Adrenal gland (tissue), 12 donors: Measurements from ENCODE around the gene ANO4. TPM values are rescaled to one million over a fixed set of nuclear protein-coding genes. Genes with fewer than 3 reads are reported as not detected.

Experiments used
- DNase-seq, 7 donors: peaks; one replicate each; pipeline ENCODE4 v3.0.0-alpha.2; 2019 to 2020
- H3K27ac ChIP-seq, 5 donors: fragments of 200-600 bp; sonication (generic) in 4 of 5; 1 replicate in 3 of 5; 2 replicates in 2 of 5; pipeline versions ENCODE4 v1.5.1 to v1.8.0; 2016 to 2020; ENCODE audit warnings: mild to moderate bottlenecking in 1 of 5
- H3K27me3 ChIP-seq: fragments of 200-600 bp; 2 replicates; pipeline ENCODE4 v1.8.0; 2021
- H3K36me3 ChIP-seq, 2 donors: fragments of 200-600 bp; replicated peaks in 1 of 2; 1 replicate in 1 of 2; 2 replicates in 1 of 2; pipeline versions ENCODE4 v1.5.1 to v1.8.0; 2018 to 2022
- H3K4me1 ChIP-seq, 2 donors: fragments of 200-600 bp; replicated peaks in 1 of 2; 1 replicate in 1 of 2; 2 replicates in 1 of 2; pipeline versions ENCODE4 v1.5.1 to v1.8.0; 2018 to 2021
- H3K4me3 ChIP-seq, 4 donors: fragments of 200-600 bp; sonication (generic) in 3 of 4; one replicate each; pipeline ENCODE4 v1.5.1; 2016 to 2018
- H3K9me3 ChIP-seq, 3 donors: fragments of 200-600 bp; sonication (generic) in 1 of 3; replicated peaks in 1 of 3; 1 replicate in 2 of 3; 2 replicates in 1 of 3; pipeline versions ENCODE4 v1.5.1 to v1.8.0; 2016 to 2021
- POLR2A ChIP-seq, 2 donors: fragments of 450-650 bp; IDR thresholded peaks; one replicate each; pipeline ENCODE4 v1.6.1; 2017; ENCODE audit warnings: antibody characterized with exemption in 2 of 2, mild to moderate bottlenecking in 2 of 2, moderate library complexity in 1 of 2
- WGBS, 4 donors: extraction: QIAGEN DNeasy Blood & Tissue Kit in 2 of 4; methylation state at CpG; one replicate each; pipeline versions ENCODE4 v1.1.5 to v1.1.7; 2013 to 2017; 5-methylcytosine and 5-hydroxymethylcytosine counted together
- intact Hi-C, 2 donors: fragments of 100-400 bp; cut with DNase I; formaldehyde crosslinking; loops; one replicate each; pipeline versions ENCODE4 v1.14.1 to v1.15.0; 2022 to 2023
- polyA plus RNA-seq, 3 donors: library from polyadenylated mRNA; stranded (reverse); fragments of 200-250 nt in 2 of 3; fragments of 350-450 nt in 1 of 3; fragmentation: Illumina TruSeq in 1 of 3; extraction: RNeasy Lipid Tissue Mini Kit (QIAGEN cat#74804) in 1 of 3; gene quantifications; one replicate each; pipeline ENCODE4 v1.2.3, GENCODE V29; 2013 to 2014
- total RNA-seq, 9 donors: library from RNA; depleted of rRNA in 4 of 9; stranded (reverse); fragments of >200 nt in 4 of 9; fragments of 120-200 nt in 1 of 9; fragmentation: NEBNext Ultra II Directional in 1 of 9; extraction: Animal tissue kit (Norgen Biotek cat#: 25700) in 1 of 9; gene quantifications; one replicate each; pipeline versions ENCODE4 v1.1.0 to v1.2.4, GENCODE V29; 2013 to 2023
- TF ChIP-seq, protein P1 (sequence below), 6 experiments: fragments of 450-650 bp in 4 of 6; fragments of 200-600 bp in 2 of 6; sonication (generic) in 1 of 6; IDR thresholded peaks; 1 replicate in 5 of 6; 2 replicates in 1 of 6; pipeline versions ENCODE4 v1.5.1 to v1.8.0; 2016 to 2021; ENCODE audit warnings: antibody characterized with exemption in 6 of 6, mild to moderate bottlenecking in 2 of 6, moderate library complexity in 1 of 6
- donor health status: healthy with polysubstance abuse.
- donor health status: Bipolar disorder and iron deficiency.
- donor health status: DM: yes; HTN: yes; CAD: no.
- donor health status: DM: no; HTN: no; CAD: no.
- donor health status: DM: no; HTN: no; CAD: no.
- donor health status: DM: yes; HTN: yes; CAD: no.

Gene ANO4
- total and polyA plus RNA-seq, 12 donors: 5.6 to 37.4 (median 10.2) TPM

DNA sequence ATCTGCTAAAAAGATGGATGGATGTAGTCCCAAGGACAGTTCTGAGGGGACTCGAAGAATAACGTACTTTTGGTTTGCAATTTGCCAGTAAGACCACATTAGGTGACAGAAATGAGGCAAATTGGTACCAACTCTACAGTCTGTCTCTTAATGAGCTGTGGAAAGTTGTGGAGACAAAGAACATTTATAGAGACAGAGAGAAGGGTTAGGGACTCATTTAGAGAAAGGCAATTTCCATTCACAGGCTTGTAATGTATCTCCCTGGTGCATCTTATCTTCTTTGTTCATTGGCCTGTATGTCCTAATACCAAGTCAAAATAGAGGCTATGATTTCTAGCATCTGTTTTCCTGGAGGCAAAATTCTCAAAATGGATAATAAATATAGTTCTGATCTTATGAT lies 177.5 kb downstream of the ANO4 start:
- intact Hi-C loops: no loop called here
- no peak for DNase-seq
- no peaks in the 10 kb centered on the region for H3K4me1 ChIP-seq
- TF ChIP-seq, protein P1, sequence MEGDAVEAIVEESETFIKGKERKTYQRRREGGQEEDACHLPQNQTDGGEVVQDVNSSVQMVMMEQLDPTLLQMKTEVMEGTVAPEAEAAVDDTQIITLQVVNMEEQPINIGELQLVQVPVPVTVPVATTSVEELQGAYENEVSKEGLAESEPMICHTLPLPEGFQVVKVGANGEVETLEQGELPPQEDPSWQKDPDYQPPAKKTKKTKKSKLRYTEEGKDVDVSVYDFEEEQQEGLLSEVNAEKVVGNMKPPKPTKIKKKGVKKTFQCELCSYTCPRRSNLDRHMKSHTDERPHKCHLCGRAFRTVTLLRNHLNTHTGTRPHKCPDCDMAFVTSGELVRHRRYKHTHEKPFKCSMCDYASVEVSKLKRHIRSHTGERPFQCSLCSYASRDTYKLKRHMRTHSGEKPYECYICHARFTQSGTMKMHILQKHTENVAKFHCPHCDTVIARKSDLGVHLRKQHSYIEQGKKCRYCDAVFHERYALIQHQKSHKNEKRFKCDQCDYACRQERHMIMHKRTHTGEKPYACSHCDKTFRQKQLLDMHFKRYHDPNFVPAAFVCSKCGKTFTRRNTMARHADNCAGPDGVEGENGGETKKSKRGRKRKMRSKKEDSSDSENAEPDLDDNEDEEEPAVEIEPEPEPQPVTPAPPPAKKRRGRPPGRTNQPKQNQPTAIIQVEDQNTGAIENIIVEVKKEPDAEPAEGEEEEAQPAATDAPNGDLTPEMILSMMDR (IDR thresholded peaks at IDR 0.05): no peak
- TF ChIP-seq POLR2A (IDR thresholded peaks at IDR 0.05): no peak
- no peaks in the 10 kb centered on the region for H3K9me3 ChIP-seq
- H3K36me3 ChIP-seq: no peaks in the 10 kb centered on the region
- H3K4me3 ChIP-seq: no peak overlapping the region
- WGBS, 4 donors: 47 to 53% (median 49%) methylated on average over 2 of the region's 2 CpGs
- H3K27ac ChIP-seq: no peak overlapping the region
- H3K27me3 ChIP-seq: no peaks in the 10 kb centered on the region

DNA sequence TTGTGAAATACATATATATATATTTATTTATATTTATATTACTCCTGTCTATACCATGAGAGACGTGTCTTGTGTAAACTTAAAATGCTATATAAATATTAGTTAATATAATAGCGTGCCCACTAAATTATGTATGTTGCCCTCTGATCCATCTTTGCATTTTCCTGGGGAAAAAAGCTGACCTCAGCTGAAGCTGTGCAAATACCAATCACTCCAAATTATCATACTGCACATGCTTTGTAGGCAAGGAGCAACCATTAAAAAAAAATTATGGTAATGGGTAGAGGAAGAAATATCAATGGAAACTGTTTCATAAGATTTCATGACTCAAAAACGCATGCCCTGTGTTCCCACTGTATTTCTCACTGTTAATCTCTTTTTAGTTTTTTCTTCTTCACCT lies 179.8 kb downstream of the ANO4 start:
- intact Hi-C loops: no loop called here
- H3K27me3 ChIP-seq: no peaks in the 10 kb centered on the region
- no peaks in the 10 kb centered on the region for H3K4me1 ChIP-seq
- no peak overlapping the region for H3K27ac ChIP-seq
- no peak for TF ChIP-seq POLR2A (IDR thresholded peaks at IDR 0.05)
- TF ChIP-seq, protein P1 (IDR thresholded peaks at IDR 0.05): no peak
- H3K4me3 ChIP-seq: no peak overlapping the region
- 71 to 83% (median 81%) methylated on average over 3 of the region's 3 CpGs for WGBS, 4 donors
- no peaks in the 10 kb centered on the region for H3K36me3 ChIP-seq
- no peaks in the 10 kb centered on the region for H3K9me3 ChIP-seq
- no peak for DNase-seq

DNA sequence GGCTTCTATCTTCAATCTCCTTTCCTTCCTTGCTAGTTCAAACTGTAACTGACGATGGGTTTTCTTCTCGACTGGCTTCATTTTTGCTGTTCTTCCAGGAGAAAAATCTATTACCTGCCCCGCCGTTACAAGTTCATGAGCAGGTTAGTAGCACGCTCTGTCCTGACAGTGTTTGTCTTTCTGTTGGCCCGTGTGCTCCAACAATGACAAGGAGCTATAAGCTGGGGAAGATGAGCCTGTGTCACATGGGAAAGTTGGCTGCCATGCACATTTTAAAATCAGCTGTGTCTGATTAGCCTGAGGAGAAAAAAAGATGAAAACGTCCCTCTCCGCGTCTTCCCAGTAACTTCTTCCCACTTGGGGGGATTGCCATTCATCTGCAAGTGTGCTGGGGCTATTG lies 180.2 kb downstream of the ANO4 start:
- TF ChIP-seq POLR2A (IDR thresholded peaks at IDR 0.05): no peak
- TF ChIP-seq, protein P1 (IDR thresholded peaks at IDR 0.05): no peak
- intact Hi-C loops: no loop called here
- 70 to 85% (median 83%) methylated on average over 9 of the region's 9 CpGs for WGBS, 4 donors
- Histone ChIP-seq H3K4me1 (no peaks in the 10 kb centered on the region), H3K9me3 (no peaks in the 10 kb centered on the region), H3K4me3 (no peak overlapping the region), H3K36me3 (no peaks in the 10 kb centered on the region), H3K27ac (no peak overlapping the region), H3K27me3 (no peaks in the 10 kb centered on the region)
- DNase-seq: no peak

DNA sequence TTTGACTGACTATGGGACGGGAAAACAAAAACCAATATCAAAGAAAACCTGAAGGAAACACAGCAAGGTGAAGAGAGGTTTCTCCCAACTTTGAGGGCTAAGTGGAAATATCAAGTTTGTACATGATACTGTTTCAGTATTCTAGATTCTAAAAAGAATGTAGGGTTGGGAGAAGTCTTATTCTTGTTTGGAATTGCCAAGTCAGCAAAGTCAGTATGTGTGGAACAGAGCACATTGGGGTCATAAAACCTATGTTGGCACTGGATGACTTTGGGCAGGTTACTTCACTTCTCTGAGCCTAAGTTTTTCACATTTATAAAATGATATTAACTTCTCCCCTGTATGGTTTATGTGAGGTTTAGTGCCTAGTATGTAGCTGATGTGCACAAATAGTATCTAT lies 182.2 kb downstream of the ANO4 start:
- intact Hi-C loops: no loop called here

More for the DNA sequence above, 182.2 kb downstream of the ANO4 start:
- DNase-seq: no peak
- Histone ChIP-seq H3K9me3 (no peaks in the 10 kb centered on the region), H3K4me1 (no peaks in the 10 kb centered on the region), H3K27me3 (no peaks in the 10 kb centered on the region), H3K27ac (no peak overlapping the region), H3K36me3 (no peaks in the 10 kb centered on the region), H3K4me3 (no peak overlapping the region)
- WGBS, 4 donors: 83 to 100% (median 91%) methylated on average over 1 of the region's 1 CpG
- TF ChIP-seq, protein P1 (IDR thresholded peaks at IDR 0.05): no peak
- TF ChIP-seq POLR2A (IDR thresholded peaks at IDR 0.05): no peak
